SK-N-SH (cell line): ENCODE results near the gene PPP1CA.

Experiments
- EP300 ChIP-seq, 2 experiments: IDR thresholded peaks; 2 replicates each; pipeline versions ENCODE4 v1.4.0 to v1.6.1; 2012; ENCODE audit warnings: borderline replicate concordance in 1 of 2, low read depth in 1 of 2, low read length in 1 of 2
- NFIC ChIP-seq: IDR thresholded peaks from 2 replicates; pipeline ENCODE4 v1.4.0; 2012; ENCODE audit warnings: borderline replicate concordance
- RXRA ChIP-seq: IDR thresholded peaks from 2 replicates; pipeline ENCODE4 v1.4.0; 2012; ENCODE audit warnings: low read depth, mild to moderate bottlenecking, borderline replicate concordance
- TF ChIP-seq, protein P1 (sequence below): IDR thresholded peaks from 2 replicates; pipeline ENCODE4 v1.6.1; 2012; ENCODE audit warnings: mild to moderate bottlenecking, low read depth, low read length, moderate library complexity
- TF ChIP-seq, protein P2 (sequence below): fragments of 150-350 bp; IDR thresholded peaks from 2 replicates; pipeline ENCODE4 v1.6.1; 2017; ENCODE audit warnings: antibody characterized with exemption, low read length, low read depth, borderline replicate concordance
- TF ChIP-seq, protein P3 (sequence below): fragments of 200-600 bp; sonication (generic); IDR thresholded peaks from 2 replicates; pipeline ENCODE4 v1.6.1; 2017; ENCODE audit warnings: antibody characterized with exemption, mild to moderate bottlenecking, moderate library complexity

DNA sequence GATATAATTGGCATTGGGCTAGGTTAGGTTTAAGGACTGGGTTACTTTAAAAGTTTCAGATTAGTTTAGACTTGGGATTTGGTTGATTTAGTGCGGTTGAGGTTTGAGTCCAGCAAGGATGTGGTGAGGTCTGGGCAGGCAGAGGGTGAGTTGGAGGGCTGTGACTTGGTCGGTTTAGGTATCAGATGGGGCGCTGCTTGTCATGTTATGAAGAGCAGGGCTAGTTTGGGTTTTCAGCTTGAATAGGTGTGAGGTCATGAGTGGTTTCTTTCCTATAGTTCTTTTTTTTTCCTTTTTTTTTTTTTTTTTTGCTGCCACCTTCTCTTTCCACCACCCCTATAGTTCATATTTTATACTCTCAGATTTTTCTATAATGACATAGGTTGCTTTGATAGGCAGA lies 33.0 kb downstream of the PPP1CA start:
- TF ChIP-seq NFIC (no peak), RXRA (no peak), EP300 (IDR thresholded peaks at IDR 0.05; ENCODE audit: borderline replicate concordance in 1 of 2, low read depth in 1 of 2, low read length in 1 of 2) (no peak)
- TF ChIP-seq, protein P1, sequence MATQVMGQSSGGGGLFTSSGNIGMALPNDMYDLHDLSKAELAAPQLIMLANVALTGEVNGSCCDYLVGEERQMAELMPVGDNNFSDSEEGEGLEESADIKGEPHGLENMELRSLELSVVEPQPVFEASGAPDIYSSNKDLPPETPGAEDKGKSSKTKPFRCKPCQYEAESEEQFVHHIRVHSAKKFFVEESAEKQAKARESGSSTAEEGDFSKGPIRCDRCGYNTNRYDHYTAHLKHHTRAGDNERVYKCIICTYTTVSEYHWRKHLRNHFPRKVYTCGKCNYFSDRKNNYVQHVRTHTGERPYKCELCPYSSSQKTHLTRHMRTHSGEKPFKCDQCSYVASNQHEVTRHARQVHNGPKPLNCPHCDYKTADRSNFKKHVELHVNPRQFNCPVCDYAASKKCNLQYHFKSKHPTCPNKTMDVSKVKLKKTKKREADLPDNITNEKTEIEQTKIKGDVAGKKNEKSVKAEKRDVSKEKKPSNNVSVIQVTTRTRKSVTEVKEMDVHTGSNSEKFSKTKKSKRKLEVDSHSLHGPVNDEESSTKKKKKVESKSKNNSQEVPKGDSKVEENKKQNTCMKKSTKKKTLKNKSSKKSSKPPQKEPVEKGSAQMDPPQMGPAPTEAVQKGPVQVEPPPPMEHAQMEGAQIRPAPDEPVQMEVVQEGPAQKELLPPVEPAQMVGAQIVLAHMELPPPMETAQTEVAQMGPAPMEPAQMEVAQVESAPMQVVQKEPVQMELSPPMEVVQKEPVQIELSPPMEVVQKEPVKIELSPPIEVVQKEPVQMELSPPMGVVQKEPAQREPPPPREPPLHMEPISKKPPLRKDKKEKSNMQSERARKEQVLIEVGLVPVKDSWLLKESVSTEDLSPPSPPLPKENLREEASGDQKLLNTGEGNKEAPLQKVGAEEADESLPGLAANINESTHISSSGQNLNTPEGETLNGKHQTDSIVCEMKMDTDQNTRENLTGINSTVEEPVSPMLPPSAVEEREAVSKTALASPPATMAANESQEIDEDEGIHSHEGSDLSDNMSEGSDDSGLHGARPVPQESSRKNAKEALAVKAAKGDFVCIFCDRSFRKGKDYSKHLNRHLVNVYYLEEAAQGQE = no peak
- TF ChIP-seq, protein P2, sequence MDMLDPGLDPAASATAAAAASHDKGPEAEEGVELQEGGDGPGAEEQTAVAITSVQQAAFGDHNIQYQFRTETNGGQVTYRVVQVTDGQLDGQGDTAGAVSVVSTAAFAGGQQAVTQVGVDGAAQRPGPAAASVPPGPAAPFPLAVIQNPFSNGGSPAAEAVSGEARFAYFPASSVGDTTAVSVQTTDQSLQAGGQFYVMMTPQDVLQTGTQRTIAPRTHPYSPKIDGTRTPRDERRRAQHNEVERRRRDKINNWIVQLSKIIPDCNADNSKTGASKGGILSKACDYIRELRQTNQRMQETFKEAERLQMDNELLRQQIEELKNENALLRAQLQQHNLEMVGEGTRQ = no peak
- TF ChIP-seq, protein P3, sequence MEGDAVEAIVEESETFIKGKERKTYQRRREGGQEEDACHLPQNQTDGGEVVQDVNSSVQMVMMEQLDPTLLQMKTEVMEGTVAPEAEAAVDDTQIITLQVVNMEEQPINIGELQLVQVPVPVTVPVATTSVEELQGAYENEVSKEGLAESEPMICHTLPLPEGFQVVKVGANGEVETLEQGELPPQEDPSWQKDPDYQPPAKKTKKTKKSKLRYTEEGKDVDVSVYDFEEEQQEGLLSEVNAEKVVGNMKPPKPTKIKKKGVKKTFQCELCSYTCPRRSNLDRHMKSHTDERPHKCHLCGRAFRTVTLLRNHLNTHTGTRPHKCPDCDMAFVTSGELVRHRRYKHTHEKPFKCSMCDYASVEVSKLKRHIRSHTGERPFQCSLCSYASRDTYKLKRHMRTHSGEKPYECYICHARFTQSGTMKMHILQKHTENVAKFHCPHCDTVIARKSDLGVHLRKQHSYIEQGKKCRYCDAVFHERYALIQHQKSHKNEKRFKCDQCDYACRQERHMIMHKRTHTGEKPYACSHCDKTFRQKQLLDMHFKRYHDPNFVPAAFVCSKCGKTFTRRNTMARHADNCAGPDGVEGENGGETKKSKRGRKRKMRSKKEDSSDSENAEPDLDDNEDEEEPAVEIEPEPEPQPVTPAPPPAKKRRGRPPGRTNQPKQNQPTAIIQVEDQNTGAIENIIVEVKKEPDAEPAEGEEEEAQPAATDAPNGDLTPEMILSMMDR = no peak
